Thyroid gland (tissue), 4 donors: ENCODE data around the gene SCN1B. TPM values are rescaled to one million over a fixed set of nuclear protein-coding genes. Genes with fewer than 3 reads are reported as not detected.

Experiments used
- DNase-seq, 2 donors: peaks; one replicate each; pipeline ENCODE4 v3.0.0-alpha.2; 2019
- H3K27ac ChIP-seq, 3 donors: fragments of 200-600 bp; sonication (generic); 1 replicate in 2 of 3; 2 replicates in 1 of 3; pipeline ENCODE4 v1.5.1; 2016 to 2019; ENCODE audit warnings: mild to moderate bottlenecking in 1 of 3, moderate library complexity in 1 of 3
- H3K27me3 ChIP-seq: fragments of 200-600 bp; sonication (generic); one replicate; pipeline ENCODE4 v1.5.1; 2019
- H3K36me3 ChIP-seq, 2 donors: fragments of 200-600 bp; sonication (generic); one replicate each; pipeline ENCODE4 v1.5.1; 2016 to 2019
- H3K4me1 ChIP-seq, 2 donors: fragments of 200-600 bp; sonication (generic); one replicate each; pipeline ENCODE4 v1.5.1; 2017 to 2019
- H3K4me3 ChIP-seq, 3 donors: fragments of 200-600 bp; sonication (generic); replicated peaks in 1 of 3; 1 replicate in 2 of 3; 2 replicates in 1 of 3; pipeline ENCODE4 v1.5.1; 2016; ENCODE audit warnings: mild to moderate bottlenecking in 1 of 3
- H3K9me3 ChIP-seq: fragments of 200-600 bp; sonication (generic); one replicate; pipeline ENCODE4 v1.5.1; 2017
- CTCF ChIP-seq, 6 experiments: fragments of 200-600 bp in 3 of 6; fragments of 450-650 bp in 3 of 6; sonication (generic) in 3 of 6; IDR thresholded peaks; one replicate each; pipeline ENCODE4 v1.5.1; 2016 to 2019; ENCODE audit warnings: antibody characterized with exemption in 6 of 6, mild to moderate bottlenecking in 2 of 6, inconsistent platforms in 1 of 6, moderate library complexity in 1 of 6
- POLR2A ChIP-seq, 2 donors: fragments of 450-650 bp; IDR thresholded peaks; one replicate each; pipeline ENCODE4 v1.6.1; 2017; ENCODE audit warnings: antibody characterized with exemption in 2 of 2, mild to moderate bottlenecking in 2 of 2, moderate library complexity in 1 of 2
- WGBS, 2 donors: methylation state at CpG; one replicate each; pipeline ENCODE4 v1.1.5; 2017; 5-methylcytosine and 5-hydroxymethylcytosine counted together
- intact Hi-C: fragments of 100-400 bp; cut with DNase I; formaldehyde crosslinking; loops from one replicate; pipeline ENCODE4 v1.15.1; 2023
- total RNA-seq, 4 donors: library from RNA; depleted of rRNA; stranded (reverse); fragments of >200 nt; gene quantifications; one replicate each; pipeline ENCODE4 v1.2.3, GENCODE V29; 2016

Gene SCN1B
- total RNA-seq, 4 donors from 2014 or later = 5.7 to 19.6 (median 10.1) TPM

GRCh38 chr19:35039881-35040825, 9.9 kb downstream of the SCN1B start:
- H3K4me3 ChIP-seq = no peak overlapping the region
- intact Hi-C loops = no loop called here
- TF ChIP-seq CTCF (IDR thresholded peaks at IDR 0.05) = no peak
- no peak for TF ChIP-seq POLR2A (IDR thresholded peaks at IDR 0.05)
- H3K36me3 ChIP-seq = no peaks in the 10 kb centered on the region
- H3K27me3 ChIP-seq = no peaks in the 10 kb centered on the region
- peak overlapping the region; percentile 61 to 78 (median 63) for H3K27ac ChIP-seq
- peaks cover 23 to 46% of the 10 kb centered on the region in 2 donors for H3K4me1 ChIP-seq
- WGBS, 2 donors = 47 to 56% methylated on average over 26 to 35 of the region's 39 CpGs
- no peak for DNase-seq
- H3K9me3 ChIP-seq = no peaks in the 10 kb centered on the region

- Histone ChIP-seq H3K4me3 (peak overlapping the region in 1 of 3 donors; percentile 25), H3K4me1 (peaks cover 23 to 49% of the 10 kb centered on the region in 2 donors)
- WGBS, 2 donors = 18 to 20% methylated on average over 18 to 20 of the region's 36 CpGs
These were observed 10.7 kb downstream of the SCN1B start for GRCh38 chr19:35040826-35041547.

GRCh38 chr19:35041548-35042055, 11.3 kb downstream of the SCN1B start, which contains the start of gene HPN:
TSS of gene HPN (plus strand) at chr19:35041721. CDS start at chr19:35042507, 786 bp downstream.
- Histone ChIP-seq H3K36me3 (no peaks in the 10 kb centered on the region), H3K27me3 (no peaks in the 10 kb centered on the region), H3K4me3 (peak within 1 kb of the TSS in 1 of 3 donors; percentile 25), H3K9me3 (no peaks in the 10 kb centered on the region), H3K4me1 (peaks cover 23 to 49% of the 10 kb centered on the region in 2 donors), H3K27ac (peak within 1 kb of the TSS; percentile 61 to 78 (median 75))
- WGBS, 2 donors = 35 to 36% methylated on average over 5 of the region's 19 CpGs
- intact Hi-C loops = no loop called here
- peak; percentile 71 to 79 for DNase-seq
- no peak for TF ChIP-seq POLR2A (IDR thresholded peaks at IDR 0.05)
- no peak for TF ChIP-seq CTCF (IDR thresholded peaks at IDR 0.05)

More at GRCh38 chr19:35040826-35041547, 10.7 kb downstream of the SCN1B start:
- H3K27ac ChIP-seq = peak overlapping the region; percentile 61 to 78 (median 63)
- H3K36me3 ChIP-seq = no peaks in the 10 kb centered on the region
- intact Hi-C loops = no loop called here
- H3K9me3 ChIP-seq = no peaks in the 10 kb centered on the region
- no peaks in the 10 kb centered on the region for H3K27me3 ChIP-seq
- DNase-seq = peak; percentile 93 to 94
- peak in 1 of 2 donors; percentile 30 for TF ChIP-seq POLR2A (IDR thresholded peaks at IDR 0.05)
- no peak for TF ChIP-seq CTCF (IDR thresholded peaks at IDR 0.05)

GRCh38 chr19:35042056-35042730, 11.9 kb downstream of the SCN1B start:
- TF ChIP-seq POLR2A (IDR thresholded peaks at IDR 0.05) = no peak
- no peak for TF ChIP-seq CTCF (IDR thresholded peaks at IDR 0.05)
- intact Hi-C loops = no loop called here

More at GRCh38 chr19:35042056-35042730, 11.9 kb downstream of the SCN1B start:
- no peaks in the 10 kb centered on the region for H3K36me3 ChIP-seq
- peak overlapping the region; percentile 61 to 78 (median 75) for H3K27ac ChIP-seq
- no peak for DNase-seq
- 81 to 82% methylated on average over 8 to 14 of the region's 14 CpGs for WGBS, 2 donors
- no peaks in the 10 kb centered on the region for H3K9me3 ChIP-seq
- H3K4me1 ChIP-seq = peaks cover 23 to 47% of the 10 kb centered on the region in 2 donors
- no peaks in the 10 kb centered on the region for H3K27me3 ChIP-seq
- peak overlapping the region in 1 of 3 donors; percentile 25 for H3K4me3 ChIP-seq
